Activated CD4-positive, alpha-beta memory T cell treated with anti-CD3 and anti-CD28 coated beads for 36 hours (primary cell): Measurements from ENCODE around the gene TMEM33. TPM values are rescaled to one million over a fixed set of nuclear protein-coding genes. Genes with fewer than 3 reads are reported as not detected.

Source experiments
- CTCF ChIA-PET: fragments of 350-600 bp; sonication (Branson Sonifier 250); formaldehyde crosslinking; loops from one replicate; lab custom pipeline; 2021; ENCODE audit warnings: antibody characterized with exemption, inconsistent platforms; lab: Charles Lee
- POLR2A ChIA-PET: fragments of 350-600 bp; sonication (Branson Sonifier 250); formaldehyde crosslinking; loops from one replicate; lab custom pipeline; 2021; ENCODE audit warnings: antibody characterized with exemption; lab: Charles Lee
- DNase-seq: peaks from one replicate; pipeline ENCODE4 v3.0.0-alpha.2; 2020
- H3K27ac Mint-ChIP-seq: one replicate; pipeline ENCODE4 v1.8.0; 2021; ENCODE audit warnings: mixed read lengths
- H3K27me3 Mint-ChIP-seq: one replicate; pipeline ENCODE4 v1.8.0; 2021; ENCODE audit warnings: mixed read lengths
- H3K36me3 Mint-ChIP-seq: one replicate; pipeline ENCODE4 v1.8.0; 2021; ENCODE audit warnings: mixed read lengths
- H3K4me1 Mint-ChIP-seq: one replicate; pipeline ENCODE4 v1.8.0; 2021; ENCODE audit warnings: low read depth, mixed read lengths
- H3K4me3 Mint-ChIP-seq: one replicate; pipeline ENCODE4 v1.8.0; 2021; ENCODE audit warnings: mild to moderate bottlenecking, mixed read lengths
- H3K9me3 Mint-ChIP-seq: one replicate; pipeline ENCODE4 v1.8.0; 2021; ENCODE audit warnings: mixed read lengths
- intact Hi-C: fragments of 100-400 bp; cut with micrococcal nuclease; formaldehyde crosslinking; loops from one replicate; pipeline ENCODE4 v1.15.1; 2023
- total RNA-seq, 2 experiments: library from RNA; stranded (reverse); gene quantifications; one replicate each; pipeline ENCODE4 v1.2.3, GENCODE V29; 2021

The TMEM33 gene
- total RNA-seq, 2 experiments from 2014 or later, result 40.7 to 44.8 TPM

- no peak overlapping the region for H3K4me3 Mint-ChIP-seq
- no peak for DNase-seq
- no peaks in the 10 kb centered on the region for H3K9me3 Mint-ChIP-seq
- no peaks in the 10 kb centered on the region for H3K27me3 Mint-ChIP-seq
- CTCF ChIA-PET, result no interaction called here
- no peak overlapping the region for H3K27ac Mint-ChIP-seq
- intact Hi-C loops, result no loop called here
- peaks cover 9% of the 10 kb centered on the region for H3K4me1 Mint-ChIP-seq
- POLR2A ChIA-PET, result no interaction called here
- peaks cover 34% of the 10 kb centered on the region for H3K36me3 Mint-ChIP-seq
These were observed 8.3 kb downstream of the TMEM33 start for GRCh38 chr4:41943506-41943905.

GRCh38 chr4:41944089-41944488, 8.9 kb downstream of the TMEM33 start:
- ChIA-PET CTCF (no interaction called here), POLR2A (no interaction called here)
- H3K4me3 Mint-ChIP-seq, result no peak overlapping the region
- intact Hi-C loops, result no loop called here
- H3K36me3 Mint-ChIP-seq, result peaks cover 33% of the 10 kb centered on the region
- DNase-seq, result no peak
- H3K9me3 Mint-ChIP-seq, result no peaks in the 10 kb centered on the region
- H3K27me3 Mint-ChIP-seq, result no peaks in the 10 kb centered on the region
- H3K4me1 Mint-ChIP-seq, result peaks cover 8% of the 10 kb centered on the region
- H3K27ac Mint-ChIP-seq, result no peak overlapping the region

GRCh38 chr4:41949531-41949930, 14.3 kb downstream of the TMEM33 start:
- H3K4me1 Mint-ChIP-seq, result no peaks in the 10 kb centered on the region
- no peak overlapping the region for H3K27ac Mint-ChIP-seq
- POLR2A ChIA-PET, result interaction anchor here (1.0 kb wide), 1 partner anchor 11 kb away, joined by 3 read pairs; no protein-coding TSS in a partner anchor
- H3K4me3 Mint-ChIP-seq, result no peak overlapping the region
- no peak for DNase-seq
- H3K36me3 Mint-ChIP-seq, result peaks cover 42% of the 10 kb centered on the region
- CTCF ChIA-PET, result interaction anchor here (0.5 kb wide), 1 partner anchor 683 kb away, joined by 3 read pairs; no protein-coding TSS in a partner anchor
- intact Hi-C loops, result no loop called here
- no peaks in the 10 kb centered on the region for H3K27me3 Mint-ChIP-seq
- H3K9me3 Mint-ChIP-seq, result no peaks in the 10 kb centered on the region

GRCh38 chr4:41957634-41958033, 22.4 kb downstream of the TMEM33 start:
- Mint-ChIP-seq H3K9me3 (no peaks in the 10 kb centered on the region), H3K4me3 (no peak overlapping the region), H3K27me3 (no peaks in the 10 kb centered on the region), H3K4me1 (no peaks in the 10 kb centered on the region), H3K27ac (no peak overlapping the region), H3K36me3 (peaks cover 15% of the 10 kb centered on the region)
- ChIA-PET CTCF (interaction anchor here (1.2 kb wide), 1 partner anchor 562 kb away, joined by 4 read pairs; no protein-coding TSS in a partner anchor), POLR2A (interaction anchor here (0.7 kb wide), 1 partner anchor 150 kb away, joined by 3 read pairs; no protein-coding TSS in a partner anchor)
- intact Hi-C loops, result no loop called here
- DNase-seq, result no peak

- CTCF ChIA-PET, result interaction anchor here (0.6 to 1.3 kb wide), 5 partner anchors 9 to 698 kb away, joined by 3 to 5 read pairs (median 4); no protein-coding TSS in a partner anchor
- Mint-ChIP-seq H3K27me3 (no peaks in the 10 kb centered on the region), H3K4me1 (no peaks in the 10 kb centered on the region), H3K27ac (no peak overlapping the region), H3K36me3 (peaks cover 2% of the 10 kb centered on the region), H3K9me3 (peaks cover 6% of the 10 kb centered on the region), H3K4me3 (no peak overlapping the region)
- POLR2A ChIA-PET, result no interaction called here
- no peak for DNase-seq
- intact Hi-C loops, result no loop called here
These were observed 27.9 kb downstream of the TMEM33 start for GRCh38 chr4:41963105-41963504.

- Mint-ChIP-seq H3K27ac (no peak overlapping the region), H3K36me3 (peaks cover 6% of the 10 kb centered on the region), H3K4me1 (no peaks in the 10 kb centered on the region), H3K4me3 (no peak overlapping the region), H3K27me3 (no peaks in the 10 kb centered on the region), H3K9me3 (peaks cover 17% of the 10 kb centered on the region)
- intact Hi-C loops, result no loop called here
- CTCF ChIA-PET, result interaction anchor here (1.3 kb wide), 1 partner anchor 17 kb away, joined by 3 read pairs; no protein-coding TSS in a partner anchor
- no peak for DNase-seq
- POLR2A ChIA-PET, result no interaction called here
These were observed 29.2 kb downstream of the TMEM33 start for GRCh38 chr4:41964401-41964800.

- H3K27ac Mint-ChIP-seq, result no peak overlapping the region
- DNase-seq, result no peak
- CTCF ChIA-PET, result no interaction called here
- intact Hi-C loops, result no loop called here
- POLR2A ChIA-PET, result no interaction called here
- H3K9me3 Mint-ChIP-seq, result peaks cover 18% of the 10 kb centered on the region
- H3K36me3 Mint-ChIP-seq, result peaks cover 6% of the 10 kb centered on the region
- no peaks in the 10 kb centered on the region for H3K27me3 Mint-ChIP-seq
- no peak overlapping the region for H3K4me3 Mint-ChIP-seq
- H3K4me1 Mint-ChIP-seq, result no peaks in the 10 kb centered on the region
These were observed 32.2 kb downstream of the TMEM33 start for GRCh38 chr4:41967392-41967791.

GRCh38 chr4:41969671-41970070, 34.4 kb downstream of the TMEM33 start:
- Mint-ChIP-seq H3K9me3 (peaks cover 18% of the 10 kb centered on the region), H3K36me3 (peaks cover 6% of the 10 kb centered on the region), H3K27me3 (no peaks in the 10 kb centered on the region), H3K4me1 (no peaks in the 10 kb centered on the region), H3K27ac (no peak overlapping the region), H3K4me3 (no peak overlapping the region)
- POLR2A ChIA-PET, result no interaction called here
- DNase-seq, result no peak
- intact Hi-C loops, result no loop called here
- CTCF ChIA-PET, result no interaction called here

- Mint-ChIP-seq H3K4me1 (no peaks in the 10 kb centered on the region), H3K27me3 (no peaks in the 10 kb centered on the region), H3K4me3 (no peak overlapping the region), H3K36me3 (no peaks in the 10 kb centered on the region), H3K27ac (no peak overlapping the region), H3K9me3 (no peaks in the 10 kb centered on the region)
- ChIA-PET CTCF (no interaction called here), POLR2A (no interaction called here)
- no peak for DNase-seq
- intact Hi-C loops, result no loop called here
These were observed 40.1 kb downstream of the TMEM33 start for GRCh38 chr4:41975341-41975740.

- CTCF ChIA-PET, result interaction anchor here (0.6 kb wide), 1 partner anchor 13 kb away, joined by 5 read pairs; no protein-coding TSS in a partner anchor
- POLR2A ChIA-PET, result no interaction called here
These were observed 41.7 kb downstream of the TMEM33 start for GRCh38 chr4:41976775-41977516.

GRCh38 chr4:41977709-41978108, 42.5 kb downstream of the TMEM33 start:
- H3K36me3 Mint-ChIP-seq, result no peaks in the 10 kb centered on the region
- no peak overlapping the region for H3K4me3 Mint-ChIP-seq
- ChIA-PET CTCF (interaction anchor here (0.6 kb wide), 1 partner anchor 14 kb away, joined by 5 read pairs; no protein-coding TSS in a partner anchor), POLR2A (no interaction called here)
- H3K9me3 Mint-ChIP-seq, result no peaks in the 10 kb centered on the region
- no peaks in the 10 kb centered on the region for H3K27me3 Mint-ChIP-seq
- intact Hi-C loops, result no loop called here
- no peak for DNase-seq
- H3K4me1 Mint-ChIP-seq, result no peaks in the 10 kb centered on the region
- H3K27ac Mint-ChIP-seq, result no peak overlapping the region

More at GRCh38 chr4:41976775-41977516, 41.7 kb downstream of the TMEM33 start:
- no peaks in the 10 kb centered on the region for H3K9me3 Mint-ChIP-seq
- no peak overlapping the region for H3K27ac Mint-ChIP-seq
- no peaks in the 10 kb centered on the region for H3K36me3 Mint-ChIP-seq
- intact Hi-C loops, result no loop called here
- no peak overlapping the region for H3K4me3 Mint-ChIP-seq
- no peak for DNase-seq
- no peaks in the 10 kb centered on the region for H3K27me3 Mint-ChIP-seq
- no peaks in the 10 kb centered on the region for H3K4me1 Mint-ChIP-seq

GRCh38 chr4:41981456-41981855, 46.2 kb downstream of the TMEM33 start, which contains the start of gene DCAF4L1:
TSS of gene DCAF4L1 (plus strand) at chr4:41981756. CDS start at chr4:41981793, 37 bp downstream.
- ChIA-PET CTCF (interaction anchor here (1.0 kb wide), 1 partner anchor 14 kb away, joined by 3 read pairs; no protein-coding TSS in a partner anchor), POLR2A (no interaction called here)
- H3K27ac Mint-ChIP-seq, result no peak within 1 kb of the TSS
- no peak for DNase-seq
- H3K4me3 Mint-ChIP-seq, result no peak within 1 kb of the TSS
- H3K36me3 Mint-ChIP-seq, result no peaks in the 10 kb centered on the region
- H3K9me3 Mint-ChIP-seq, result no peaks in the 10 kb centered on the region
- no peaks in the 10 kb centered on the region for H3K4me1 Mint-ChIP-seq
- intact Hi-C loops, result no loop called here
- H3K27me3 Mint-ChIP-seq, result peaks cover 1% of the 10 kb centered on the region
